C4-2B (cell line): ENCODE data around the gene USP34.

Experiments
- ZFX ChIP-seq: fragments of 450-650 bp; IDR thresholded peaks from 2 replicates; pipeline ENCODE4 v1.6.1; 2017
- TF ChIP-seq, protein P1 (sequence below): fragments of 450-650 bp; conservative IDR thresholded peaks from 2 replicates; pipeline ENCODE4 v1.5.1; 2017; ENCODE audit warnings: mild to moderate bottlenecking

DNA sequence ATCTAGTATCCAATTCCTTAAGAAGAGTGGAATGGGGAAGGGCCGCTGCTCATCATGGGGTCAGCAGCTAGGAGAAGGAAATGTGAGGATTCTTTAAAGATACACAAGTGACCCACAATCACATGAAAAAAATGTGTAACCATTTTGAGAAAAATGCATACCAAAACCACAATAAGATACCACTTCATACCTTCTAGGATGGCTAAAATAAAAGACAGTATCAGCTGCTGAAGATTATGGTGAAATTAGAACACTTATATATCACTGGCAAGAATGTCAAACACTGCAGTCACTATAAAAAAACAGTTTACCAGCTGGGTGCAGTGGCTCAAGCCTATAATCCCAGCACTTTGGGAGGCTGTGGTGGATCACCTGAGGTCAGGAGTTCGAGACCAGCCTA lies 241.0 kb downstream of the USP34 start:
- TF ChIP-seq, protein P1, sequence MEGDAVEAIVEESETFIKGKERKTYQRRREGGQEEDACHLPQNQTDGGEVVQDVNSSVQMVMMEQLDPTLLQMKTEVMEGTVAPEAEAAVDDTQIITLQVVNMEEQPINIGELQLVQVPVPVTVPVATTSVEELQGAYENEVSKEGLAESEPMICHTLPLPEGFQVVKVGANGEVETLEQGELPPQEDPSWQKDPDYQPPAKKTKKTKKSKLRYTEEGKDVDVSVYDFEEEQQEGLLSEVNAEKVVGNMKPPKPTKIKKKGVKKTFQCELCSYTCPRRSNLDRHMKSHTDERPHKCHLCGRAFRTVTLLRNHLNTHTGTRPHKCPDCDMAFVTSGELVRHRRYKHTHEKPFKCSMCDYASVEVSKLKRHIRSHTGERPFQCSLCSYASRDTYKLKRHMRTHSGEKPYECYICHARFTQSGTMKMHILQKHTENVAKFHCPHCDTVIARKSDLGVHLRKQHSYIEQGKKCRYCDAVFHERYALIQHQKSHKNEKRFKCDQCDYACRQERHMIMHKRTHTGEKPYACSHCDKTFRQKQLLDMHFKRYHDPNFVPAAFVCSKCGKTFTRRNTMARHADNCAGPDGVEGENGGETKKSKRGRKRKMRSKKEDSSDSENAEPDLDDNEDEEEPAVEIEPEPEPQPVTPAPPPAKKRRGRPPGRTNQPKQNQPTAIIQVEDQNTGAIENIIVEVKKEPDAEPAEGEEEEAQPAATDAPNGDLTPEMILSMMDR = no peak
- no peak for TF ChIP-seq ZFX
